B cell (primary cell): ENCODE measurements around the gene OR5B21. TPM values are rescaled to one million over a fixed set of nuclear protein-coding genes. Genes with fewer than 3 reads are reported as not detected.

Source experiments
- ATAC-seq: fragments of 200-7000 bp; cut with Tn5 transposase; one replicate; pipeline ENCODE4 v1.10.0; 2021; ENCODE audit warnings: low read depth, mild to moderate bottlenecking, moderate number of reproducible peaks, moderate library complexity
- CTCF ChIA-PET: fragments of 350-600 bp; sonication (Branson Sonifier 250); formaldehyde crosslinking; loops from one replicate; lab custom pipeline; 2021; ENCODE audit warnings: antibody characterized with exemption, inconsistent platforms; lab: Charles Lee
- POLR2A ChIA-PET: fragments of 350-600 bp; sonication (Branson Sonifier 250); formaldehyde crosslinking; loops from one replicate; lab custom pipeline; 2021; ENCODE audit warnings: antibody characterized with exemption; lab: Charles Lee
- DNase-seq: peaks from one replicate; pipeline ENCODE4 v3.0.0; 2013
- H2AFZ ChIP-seq: 2 replicates; pipeline ENCODE4 v1.6.1; 2012; ENCODE audit warnings: mild to moderate bottlenecking, low read depth, low read length; ENCODE audit not compliant: insufficient read depth, poor library complexity, severe bottlenecking
- H3K27ac ChIP-seq, 2 donors: 1 replicate in 1 of 2; 2 replicates in 1 of 2; pipeline ENCODE4 v1.5.1; 2012 to 2013; ENCODE audit warnings: low read length in 2 of 2, mild to moderate bottlenecking in 2 of 2, moderate library complexity in 1 of 2
- H3K27me3 ChIP-seq, 4 experiments: fragments of 200-600 bp in 1 of 4; sonication (generic) in 1 of 4; replicated peaks in 1 of 4; 1 replicate in 2 of 4; 2 replicates in 2 of 4; pipeline versions ENCODE4 v1.6.1 to v1.7.0; 2013 to 2016; ENCODE audit warnings: low read length in 3 of 4, mild to moderate bottlenecking in 2 of 4, mixed read lengths in 1 of 4, moderate library complexity in 1 of 4; ENCODE audit not compliant: insufficient read depth in 4 of 4, control insufficient read depth in 3 of 4; ENCODE audit errors: control extremely low read depth in 1 of 4
- H3K36me3 ChIP-seq, 2 experiments: replicated peaks in 1 of 2; 1 replicate in 1 of 2; 2 replicates in 1 of 2; pipeline versions ENCODE4 v1.6.1 to v1.7.1; 2013; ENCODE audit warnings: low read length in 1 of 2; ENCODE audit not compliant: insufficient read depth in 2 of 2, control insufficient read depth in 1 of 2; ENCODE audit errors: control extremely low read depth in 1 of 2, extremely low read depth in 1 of 2
- H3K4me1 ChIP-seq, 2 donors: fragments of 200-600 bp in 1 of 2; sonication (generic) in 1 of 2; 1 replicate in 1 of 2; 2 replicates in 1 of 2; pipeline versions ENCODE4 v1.5.1 to v1.6.1; 2013 to 2017; ENCODE audit warnings: low read length in 2 of 2; ENCODE audit not compliant: control insufficient read depth in 2 of 2, insufficient read depth in 2 of 2
- H3K4me2 ChIP-seq: replicated peaks from 2 replicates; pipeline ENCODE3; 2012; ENCODE audit warnings: mild to moderate bottlenecking, low read depth, low read length; ENCODE audit not compliant: poor library complexity, severe bottlenecking
- H3K4me3 ChIP-seq, 5 experiments: fragments of 200-600 bp in 1 of 5; sonication (generic) in 1 of 5; 1 replicate in 3 of 5; 2 replicates in 2 of 5; pipeline versions ENCODE4 v1.5.1 to v1.7.0; 2011 to 2016; ENCODE audit warnings: low read length in 4 of 5, mild to moderate bottlenecking in 4 of 5, low read depth in 2 of 5, control low read depth in 1 of 5, moderate library complexity in 1 of 5; ENCODE audit not compliant: insufficient read depth in 1 of 5; ENCODE audit errors: control extremely low read depth in 1 of 5, extremely low read depth in 1 of 5
- H3K79me2 ChIP-seq: fragments of 200-600 bp; sonication (generic); one replicate; pipeline ENCODE4 v1.6.0; 2016; ENCODE audit warnings: low read length; ENCODE audit not compliant: control insufficient read depth, insufficient read depth
- H3K9ac ChIP-seq: fragments of 200-600 bp; sonication (generic); 2 replicates; pipeline ENCODE4 v1.6.1; 2017; ENCODE audit warnings: mild to moderate bottlenecking, low read length, moderate library complexity
- H3K9me3 ChIP-seq, 3 donors: one replicate each; pipeline versions ENCODE4 v1.6.1 to v1.7.1; 2013; ENCODE audit warnings: low read length in 2 of 3; ENCODE audit not compliant: control insufficient read depth in 2 of 3, insufficient read depth in 1 of 3; ENCODE audit errors: control extremely low read depth in 1 of 3
- H4K20me1 ChIP-seq: 2 replicates; pipeline ENCODE4 v1.6.0; 2012; ENCODE audit warnings: mild to moderate bottlenecking, low read length; ENCODE audit not compliant: insufficient read depth, control insufficient read depth, poor library complexity, severe bottlenecking
- H3K27ac Mint-ChIP-seq: one replicate; pipeline ENCODE4 v1.8.0; 2021; ENCODE audit warnings: mixed read lengths
- H3K27me3 Mint-ChIP-seq: one replicate; pipeline ENCODE4 v1.8.0; 2021; ENCODE audit warnings: mixed read lengths
- H3K4me1 Mint-ChIP-seq: one replicate; pipeline ENCODE4 v1.8.0; 2021; ENCODE audit warnings: mixed read lengths
- H3K4me3 Mint-ChIP-seq: one replicate; pipeline ENCODE4 v1.8.0; 2021; ENCODE audit warnings: mixed read lengths
- H3K9me3 Mint-ChIP-seq: one replicate; pipeline ENCODE4 v1.8.0; 2022; ENCODE audit warnings: mixed read lengths; ENCODE audit not compliant: insufficient read depth
- EZH2 ChIP-seq: IDR thresholded peaks from 2 replicates; pipeline ENCODE4 v1.6.1; 2012; ENCODE audit warnings: borderline replicate concordance, low read depth, mild to moderate bottlenecking, moderate library complexity, low read length; ENCODE audit not compliant: insufficient read depth, poor library complexity, severe bottlenecking
- WGBS: methylation state at CpG from one replicate; pipeline ENCODE4 v1.1.5; 2013; ENCODE audit warnings: missing lambda C conversion rate; ENCODE audit not compliant: insufficient coverage; 5-methylcytosine and 5-hydroxymethylcytosine counted together
- intact Hi-C: fragments of 100-400 bp; cut with micrococcal nuclease; formaldehyde crosslinking; loops from one replicate; pipeline ENCODE4 v1.10.0; 2022
- polyA plus RNA-seq: library from polyadenylated mRNA; depleted of rRNA; stranded (reverse); fragments of >200 nt; gene quantifications from 2 replicates; pipeline ENCODE4 v1.2.3, GENCODE V29; 2012
- total RNA-seq, 2 donors: library from RNA; stranded (reverse); fragments of 120-200 nt in 1 of 2; gene quantifications; 1 replicate in 1 of 2; 2 replicates in 1 of 2; pipeline versions ENCODE4 v1.2.3 to v1.2.4, GENCODE V29; 2013 to 2022
- TF ChIP-seq, protein P1 (sequence below): fragments of 200-600 bp; IDR thresholded peaks from one replicate; pipeline ENCODE4 v1.8.0; 2022; ENCODE audit warnings: antibody characterized with exemption, mild to moderate bottlenecking

The OR5B21 gene
- total and polyA plus RNA-seq, 2 donors (not counting 1 experiment from before 2014, with no cell fraction given) = 0.10 to 0.74 TPM

DNA sequence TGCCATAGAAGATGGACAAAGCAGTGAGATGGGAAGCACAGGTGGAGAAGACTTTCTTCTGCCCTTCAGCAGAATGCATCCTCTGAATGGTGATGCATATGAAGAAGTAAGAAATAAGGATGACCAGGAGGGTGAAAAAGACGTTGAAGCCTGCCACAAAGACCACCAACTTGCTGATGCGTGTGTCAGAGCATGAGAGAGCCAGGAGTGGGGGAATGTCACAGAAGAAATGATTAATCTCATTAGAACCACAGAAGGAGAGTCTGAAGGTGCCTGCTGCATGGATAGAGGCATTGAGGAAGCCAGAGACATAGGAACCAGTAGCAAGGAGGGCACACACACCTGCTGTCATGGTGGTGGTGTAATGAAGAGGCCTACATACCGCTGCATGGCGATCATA is 550 bp downstream of the OR5B21 start:
- no peak overlapping the region for H2AFZ ChIP-seq
- DNase-seq = no peak
- no peak overlapping the region for H3K9ac ChIP-seq
- H4K20me1 ChIP-seq = no peaks in the 10 kb centered on the region
- WGBS = 83% methylated on average over 3 of the region's 4 CpGs
- TF ChIP-seq, protein P1, sequence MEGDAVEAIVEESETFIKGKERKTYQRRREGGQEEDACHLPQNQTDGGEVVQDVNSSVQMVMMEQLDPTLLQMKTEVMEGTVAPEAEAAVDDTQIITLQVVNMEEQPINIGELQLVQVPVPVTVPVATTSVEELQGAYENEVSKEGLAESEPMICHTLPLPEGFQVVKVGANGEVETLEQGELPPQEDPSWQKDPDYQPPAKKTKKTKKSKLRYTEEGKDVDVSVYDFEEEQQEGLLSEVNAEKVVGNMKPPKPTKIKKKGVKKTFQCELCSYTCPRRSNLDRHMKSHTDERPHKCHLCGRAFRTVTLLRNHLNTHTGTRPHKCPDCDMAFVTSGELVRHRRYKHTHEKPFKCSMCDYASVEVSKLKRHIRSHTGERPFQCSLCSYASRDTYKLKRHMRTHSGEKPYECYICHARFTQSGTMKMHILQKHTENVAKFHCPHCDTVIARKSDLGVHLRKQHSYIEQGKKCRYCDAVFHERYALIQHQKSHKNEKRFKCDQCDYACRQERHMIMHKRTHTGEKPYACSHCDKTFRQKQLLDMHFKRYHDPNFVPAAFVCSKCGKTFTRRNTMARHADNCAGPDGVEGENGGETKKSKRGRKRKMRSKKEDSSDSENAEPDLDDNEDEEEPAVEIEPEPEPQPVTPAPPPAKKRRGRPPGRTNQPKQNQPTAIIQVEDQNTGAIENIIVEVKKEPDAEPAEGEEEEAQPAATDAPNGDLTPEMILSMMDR = no peak
- TF ChIP-seq EZH2 = no peak
- Mint-ChIP-seq H3K27me3 (no peaks in the 10 kb centered on the region), H3K4me3 (peak overlapping the region; percentile 6), H3K9me3 (no peaks in the 10 kb centered on the region), H3K4me1 (peaks cover 27% of the 10 kb centered on the region), H3K27ac (peak overlapping the region; percentile 32)
- H3K4me1 ChIP-seq = peaks cover 8 to 16% of the 10 kb centered on the region in 2 donors
- no peaks in the 10 kb centered on the region for H3K79me2 ChIP-seq
- no peaks in the 10 kb centered on the region for H3K27me3 ChIP-seq
- no peaks in the 10 kb centered on the region for H3K36me3 ChIP-seq
- H3K4me2 ChIP-seq = peak overlapping the region; percentile 16
- no peak overlapping the region for H3K27ac ChIP-seq
- ATAC-seq = no peak
- ChIA-PET POLR2A (no interaction called here), CTCF (no interaction called here)
- H3K9me3 ChIP-seq = no peaks in the 10 kb centered on the region
- intact Hi-C loops = no loop called here
- H3K4me3 ChIP-seq = no peak overlapping the region

DNA sequence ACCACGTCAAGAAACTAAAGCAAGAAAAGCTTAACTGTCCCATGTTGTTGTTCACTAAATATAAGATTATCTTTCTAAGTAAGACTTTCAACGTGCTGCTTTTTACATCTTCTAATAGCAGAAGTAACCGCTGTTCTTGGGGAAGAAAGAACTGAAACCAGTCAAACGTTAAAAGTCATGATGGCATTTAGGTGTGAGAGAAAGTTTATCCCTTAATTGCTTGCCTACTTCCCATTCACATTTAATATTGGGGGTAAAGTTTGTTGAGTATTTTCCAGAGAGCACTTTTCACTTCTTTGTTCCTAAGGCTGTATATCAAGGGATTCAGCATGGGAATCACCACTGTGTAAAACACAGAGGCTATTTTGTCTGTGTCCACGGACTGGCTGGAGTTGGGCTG is 970 bp downstream of the OR5B21 start:
- peak overlapping the region; percentile 6 for H3K4me3 Mint-ChIP-seq
- H3K27me3 Mint-ChIP-seq = no peaks in the 10 kb centered on the region
- WGBS = 80% methylated on average over 1 of the region's 5 CpGs
- H3K4me1 Mint-ChIP-seq = peaks cover 27% of the 10 kb centered on the region
- Histone ChIP-seq H2AFZ (no peak overlapping the region), H3K4me1 (peaks cover 8 to 16% of the 10 kb centered on the region in 2 donors), H3K27ac (no peak overlapping the region), H3K9me3 (no peaks in the 10 kb centered on the region), H3K4me3 (no peak overlapping the region), H3K36me3 (no peaks in the 10 kb centered on the region), H3K9ac (no peak overlapping the region), H4K20me1 (no peaks in the 10 kb centered on the region), H3K4me2 (peak overlapping the region; percentile 16), H3K79me2 (no peaks in the 10 kb centered on the region), H3K27me3 (no peaks in the 10 kb centered on the region)
- DNase-seq = peak; percentile 29
- ChIA-PET CTCF (no interaction called here), POLR2A (no interaction called here)
- no peak for ATAC-seq
- no peaks in the 10 kb centered on the region for H3K9me3 Mint-ChIP-seq
- TF ChIP-seq, protein P1 = no peak
- TF ChIP-seq EZH2 = no peak
- peak overlapping the region; percentile 32 for H3K27ac Mint-ChIP-seq
- intact Hi-C loops = no loop called here
